GM21717 (cell line): Measurements from ENCODE around the gene CREB5.
"Not testable (repeated sequence)": the region's sequence is repeated elsewhere in the genome, so short reads cannot be mapped to it uniquely, and the experiment has no call there.

Experiments used
- ATAC-seq: cut with Tn5 transposase; IDR thresholded peaks from one replicate; pipeline ENCODE4 v1.9.1; 2021; ENCODE audit warnings: mild to moderate bottlenecking, moderate library complexity; ENCODE audit not compliant: unreplicated experiment

Gene CREB5

DNA sequence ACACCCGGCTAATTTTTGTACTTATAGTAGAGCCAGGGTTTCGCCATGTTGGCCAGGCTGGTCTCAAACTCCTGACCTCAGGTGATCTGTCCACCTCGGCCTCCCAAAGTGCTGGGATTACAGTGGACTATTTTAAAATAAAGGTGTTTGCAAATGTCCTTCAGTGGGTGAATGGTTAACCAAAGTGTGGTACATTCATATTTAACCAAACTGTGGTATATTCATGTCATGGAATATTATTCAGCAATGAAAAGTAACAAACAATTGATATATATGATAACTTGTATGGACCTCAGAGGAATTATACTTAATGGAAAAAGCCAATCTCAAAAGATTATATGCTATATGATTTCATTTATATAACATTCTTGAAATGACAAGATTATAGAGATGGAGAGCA is 190.0 kb downstream of the CREB5 start:
- ATAC-seq: no peak

DNA sequence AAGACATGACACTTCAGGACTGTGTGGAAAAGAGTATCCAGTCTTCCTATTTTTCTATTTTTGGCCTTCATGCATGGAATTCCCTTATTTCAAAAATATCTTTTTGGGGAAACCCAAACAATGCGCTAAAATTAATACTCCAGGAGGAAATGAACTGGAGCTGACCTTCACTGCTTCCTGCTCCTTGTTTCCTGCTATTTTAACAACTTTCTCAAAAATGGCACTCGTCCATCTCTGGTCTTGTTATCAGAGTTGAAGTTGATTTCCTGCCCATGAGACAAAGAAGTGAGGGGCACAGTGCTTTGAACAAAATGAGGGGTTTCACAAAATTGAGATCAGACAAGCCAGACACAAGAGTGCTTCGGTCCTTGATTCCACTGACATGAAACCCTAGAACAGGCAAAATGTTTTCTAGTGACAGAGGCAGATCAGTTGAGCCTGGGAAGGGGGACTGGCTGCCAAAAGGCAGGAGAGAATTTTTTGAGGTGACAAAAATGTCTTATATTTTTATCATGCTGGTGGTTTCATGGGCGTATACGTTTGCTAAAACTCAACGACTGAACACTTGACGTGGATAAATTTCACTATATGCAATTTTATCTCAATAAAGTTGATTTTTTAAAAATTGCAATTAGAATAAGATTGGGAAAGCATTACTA is 193.2 kb downstream of the CREB5 start:
- ATAC-seq: no peak

DNA sequence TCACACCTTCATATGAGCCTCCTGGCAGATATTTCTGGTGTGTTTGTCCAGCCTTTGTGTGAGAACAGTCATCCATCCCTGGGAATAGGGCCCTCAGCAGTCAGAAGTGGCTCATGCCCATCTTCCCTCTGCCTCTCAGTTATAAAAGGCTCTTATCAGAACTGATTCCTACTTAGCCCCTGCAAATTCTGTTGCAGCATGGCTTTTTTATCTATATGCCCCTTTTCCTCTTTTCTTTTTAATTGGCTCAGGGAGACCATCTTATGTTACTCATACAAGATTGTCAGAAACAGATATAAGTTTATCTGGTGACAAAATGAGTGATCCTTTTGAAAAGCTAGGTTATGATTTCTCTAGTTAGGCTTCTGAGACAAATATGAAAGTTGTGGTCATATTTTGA is 194.1 kb downstream of the CREB5 start:
- no peak for ATAC-seq

DNA sequence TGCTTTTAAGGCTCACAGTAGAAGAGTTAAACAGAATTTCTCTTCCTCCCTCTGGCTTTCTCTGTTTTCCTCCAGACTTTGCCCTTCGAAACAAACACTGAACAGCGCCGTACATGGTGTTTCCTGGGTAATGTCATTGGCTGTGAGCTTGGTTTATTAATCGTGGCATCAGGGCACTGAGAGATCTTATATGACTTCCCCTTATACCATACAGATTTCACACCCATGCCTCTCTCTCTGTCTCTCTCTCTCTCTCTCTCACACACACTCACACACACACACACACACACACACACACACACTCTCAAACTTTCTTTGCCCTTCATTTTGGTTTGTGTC is 195.5 kb downstream of the CREB5 start:
- no peak for ATAC-seq

DNA sequence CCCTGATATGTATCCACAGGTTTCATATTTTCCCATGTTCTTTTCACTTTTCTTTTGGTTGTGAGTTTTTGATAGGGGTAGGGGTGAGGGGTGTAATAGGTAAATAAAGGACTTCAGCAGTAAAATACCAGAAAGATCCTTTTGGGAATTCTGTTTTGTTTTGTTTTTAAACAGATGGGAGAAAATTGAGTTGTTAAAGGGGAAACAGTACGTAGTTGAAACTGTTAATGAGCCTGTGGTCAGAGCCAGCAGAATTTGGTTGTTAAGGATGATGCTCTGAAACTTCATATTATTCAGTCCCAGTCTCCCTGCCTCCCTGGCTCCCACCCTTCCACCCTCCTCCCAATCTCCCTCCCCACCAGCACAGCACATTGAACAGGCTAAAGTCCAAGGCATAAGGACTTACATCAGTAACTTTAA is 195.9 kb downstream of the CREB5 start:
- ATAC-seq: no peak

DNA sequence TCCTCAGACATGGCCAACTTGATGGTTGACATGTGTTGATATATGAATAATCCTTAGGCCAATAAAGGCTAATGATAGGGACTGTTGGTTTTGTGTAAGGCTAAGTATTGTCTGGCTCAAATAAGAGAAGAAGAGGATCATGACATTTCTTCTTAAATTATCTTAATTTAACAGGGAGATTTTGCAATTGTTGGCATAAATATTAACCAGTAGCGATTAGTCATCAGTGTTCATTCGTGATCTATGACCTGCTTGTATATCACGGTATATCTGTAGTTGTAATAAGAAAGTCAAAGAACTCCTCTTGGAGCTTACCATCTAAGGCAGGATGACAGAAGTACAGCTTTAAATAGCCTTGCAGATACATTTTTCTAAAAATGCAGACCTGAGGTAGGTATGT is 196.4 kb downstream of the CREB5 start:
- no peak for ATAC-seq

DNA sequence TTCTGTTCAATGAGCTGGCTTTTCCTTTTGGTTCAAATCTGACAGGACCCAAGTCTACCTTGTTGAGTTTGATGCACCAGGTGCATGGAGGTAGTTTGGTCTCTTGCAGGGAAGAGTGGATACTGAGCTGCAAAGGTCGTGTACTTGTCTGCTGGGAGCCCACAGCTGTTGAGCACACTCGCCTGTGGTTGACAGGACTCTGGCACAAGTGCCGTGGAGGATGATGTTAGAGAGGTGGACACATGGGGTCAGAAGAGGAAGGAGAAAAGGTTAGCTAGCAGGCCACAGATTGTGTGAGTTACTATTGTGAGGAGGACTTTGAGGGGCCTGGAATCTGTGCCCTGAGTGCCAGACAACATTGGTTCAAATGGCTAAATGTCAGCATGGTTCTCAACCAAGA is 197.3 kb downstream of the CREB5 start:
- ATAC-seq: no peak

DNA sequence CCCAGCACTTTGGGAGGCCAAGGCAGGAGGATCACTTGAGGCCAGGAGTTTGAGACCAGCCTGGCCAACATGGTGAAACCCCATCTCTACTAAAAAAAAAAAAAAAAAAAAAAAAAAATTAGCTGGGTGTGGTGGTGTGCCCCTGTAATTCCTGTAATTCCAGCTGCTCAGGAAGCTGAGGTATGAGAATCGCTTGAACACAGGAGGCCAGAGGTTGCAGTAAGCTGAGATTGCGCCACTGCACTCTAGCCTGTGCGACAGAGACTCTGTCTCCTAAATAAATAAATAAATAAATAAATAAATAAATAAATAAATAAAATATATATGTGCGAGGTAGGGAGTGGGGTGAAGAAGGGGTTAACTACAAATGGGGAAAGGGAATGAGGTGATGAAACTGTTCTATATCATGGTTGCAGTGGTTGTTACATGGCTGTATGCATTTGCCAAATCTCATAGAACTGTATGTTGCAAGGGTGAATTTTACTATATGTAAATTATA is 199.1 kb downstream of the CREB5 start:
- not testable (repeated sequence) for ATAC-seq

DNA sequence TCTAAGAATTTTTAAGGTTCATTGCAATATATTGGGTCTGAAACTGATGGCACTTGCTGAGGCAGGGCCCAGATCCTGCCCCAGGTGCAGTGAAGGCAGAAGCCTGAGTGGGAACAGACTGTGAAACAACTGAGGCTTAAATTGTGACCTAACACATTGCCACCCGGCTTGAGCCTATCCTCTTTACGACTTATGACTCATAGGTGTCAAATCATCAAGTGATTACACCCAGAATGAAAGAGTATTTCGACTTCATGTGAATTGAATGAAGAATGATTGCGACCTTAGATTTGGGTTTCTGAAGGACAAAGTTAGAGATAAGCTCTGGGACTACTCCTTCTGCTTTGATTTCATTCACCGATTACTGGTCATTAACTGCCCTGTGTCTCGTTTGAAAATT is 200.9 kb downstream of the CREB5 start:
- ATAC-seq: no peak

DNA sequence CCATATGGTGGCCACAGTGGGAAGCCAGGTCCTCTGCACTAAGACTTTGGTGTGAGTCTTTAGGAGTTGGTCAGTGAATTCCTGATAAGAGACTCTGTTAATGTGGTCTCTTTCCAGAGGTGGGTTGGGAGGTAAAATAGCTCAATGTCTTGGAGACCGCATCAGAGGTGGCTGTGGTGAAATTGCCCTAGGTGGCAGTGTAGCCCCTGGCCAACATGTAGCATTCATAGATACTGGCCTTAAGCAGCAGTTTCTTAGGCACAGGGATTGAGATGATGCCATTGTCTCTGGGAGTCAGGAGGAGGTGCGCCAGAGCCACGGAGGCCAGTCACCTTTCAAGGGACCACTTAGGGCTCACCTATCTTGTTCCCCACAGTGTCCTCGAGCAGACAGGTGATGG is 202.8 kb downstream of the CREB5 start:
- no peak for ATAC-seq

DNA sequence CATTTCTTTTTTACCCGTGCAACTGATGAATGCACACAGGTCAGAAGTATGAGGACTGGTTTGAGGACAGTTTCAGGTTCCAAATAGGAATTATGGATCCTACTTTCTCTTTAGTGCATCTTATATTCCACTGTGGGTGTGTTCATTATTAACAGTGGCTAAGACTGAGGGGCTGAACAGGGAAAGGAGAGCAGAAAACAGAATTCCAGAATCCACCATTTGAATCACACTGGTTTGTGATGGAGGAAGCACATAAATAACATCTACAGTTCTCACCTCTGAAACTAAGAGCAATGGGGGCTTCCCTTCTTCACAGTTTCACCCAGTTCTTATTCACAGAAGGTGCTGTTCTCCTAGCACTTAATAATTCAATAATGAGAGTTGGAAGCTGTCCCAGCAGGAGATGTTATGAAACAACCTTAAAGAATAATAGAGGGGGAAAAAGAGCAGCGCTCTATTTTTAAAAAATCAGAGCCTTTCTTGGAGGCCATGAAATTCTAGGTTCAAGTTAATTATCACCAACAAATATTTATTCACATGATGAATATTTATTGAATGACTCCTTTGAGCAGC is 205.1 kb downstream of the CREB5 start:
- ATAC-seq: no peak

DNA sequence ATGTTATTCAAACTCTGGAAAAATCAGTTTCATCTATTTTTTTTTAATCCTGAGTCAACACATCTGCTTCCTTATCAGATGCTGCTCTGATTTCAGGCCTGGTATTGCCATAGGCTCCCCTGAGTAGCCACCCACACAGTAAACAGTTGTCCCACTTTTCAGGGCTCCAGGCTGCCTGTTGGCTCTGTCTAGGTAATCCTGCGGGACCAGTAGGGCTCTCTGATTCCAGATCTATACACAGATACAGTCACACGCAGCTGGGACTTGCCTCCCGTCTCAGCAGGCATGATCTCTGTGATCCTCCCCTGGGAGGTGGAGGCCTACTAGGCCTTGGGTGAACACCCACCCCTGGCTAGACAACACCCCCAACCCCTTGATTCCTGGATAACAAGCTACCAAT is 206.1 kb downstream of the CREB5 start:
- ATAC-seq: no peak

DNA sequence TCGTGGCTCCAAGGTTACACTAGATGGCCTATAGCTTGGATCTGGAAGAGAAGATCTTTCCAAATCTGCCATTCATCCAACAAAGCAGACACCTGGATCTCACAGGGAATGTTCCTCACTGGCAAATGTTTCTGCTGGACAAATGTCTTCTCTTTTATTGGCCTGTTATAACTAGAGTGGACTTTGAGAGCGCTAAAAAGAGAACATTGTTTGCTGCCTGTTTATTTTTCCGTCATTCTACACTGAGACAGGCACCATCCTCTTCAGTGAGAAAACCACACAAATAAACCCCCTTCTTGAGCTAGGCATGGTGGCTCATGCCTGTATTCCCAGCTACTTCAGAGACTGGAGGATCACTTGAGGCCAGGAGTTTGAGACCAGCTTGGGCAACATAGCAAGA is 206.9 kb downstream of the CREB5 start:
- ATAC-seq: no peak

DNA sequence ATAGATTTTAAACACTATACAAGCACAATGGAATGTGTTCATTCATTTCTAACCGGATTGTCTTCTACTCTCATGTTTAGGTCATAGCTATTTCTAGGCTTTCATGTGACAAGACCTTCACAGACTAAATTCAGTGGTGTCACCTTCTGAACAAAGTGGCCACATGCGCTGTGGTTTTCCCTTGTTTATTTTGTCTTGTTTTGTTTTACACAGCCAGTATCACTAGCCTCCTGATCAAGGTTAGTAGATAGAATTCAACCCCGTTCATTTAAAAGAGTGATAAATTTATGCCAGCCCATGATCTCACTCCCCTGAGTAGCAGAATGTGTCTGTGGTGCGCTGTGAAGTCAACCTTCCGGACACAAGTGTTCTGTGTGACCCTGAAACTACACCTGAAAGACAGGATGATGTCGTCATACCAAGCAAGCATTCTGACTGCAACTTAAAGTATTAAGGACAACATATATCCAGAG is 209.1 kb downstream of the CREB5 start:
- no peak for ATAC-seq

DNA sequence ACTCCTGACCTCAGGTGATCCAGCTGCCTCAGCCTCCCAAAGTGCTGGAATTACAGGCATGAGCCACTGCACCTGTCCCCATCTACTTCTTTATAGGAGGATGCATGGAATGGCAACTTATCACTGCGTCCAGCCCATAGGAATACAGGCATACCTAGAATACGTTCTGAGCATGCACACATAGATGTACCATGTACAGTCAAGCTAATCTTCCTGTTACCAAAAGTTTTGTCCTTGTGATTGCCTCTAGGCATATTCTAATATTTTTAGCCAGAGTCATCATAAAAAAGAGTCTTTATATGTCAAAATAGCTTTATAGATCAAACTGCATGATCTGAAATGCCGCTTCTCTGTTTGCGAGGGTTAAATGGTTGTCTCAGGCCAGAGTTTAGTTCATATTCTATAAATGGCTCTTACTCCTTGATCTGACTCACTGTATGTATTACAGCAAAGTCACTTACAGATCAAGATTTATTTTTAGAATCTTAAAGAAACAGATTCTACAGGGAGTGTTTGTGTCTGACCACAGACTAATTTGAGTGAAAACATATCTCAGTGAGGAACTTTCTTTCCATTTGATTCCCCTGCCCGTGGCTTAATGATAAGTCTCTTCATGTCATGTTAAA is 210.9 kb downstream of the CREB5 start:
- ATAC-seq: no peak

DNA sequence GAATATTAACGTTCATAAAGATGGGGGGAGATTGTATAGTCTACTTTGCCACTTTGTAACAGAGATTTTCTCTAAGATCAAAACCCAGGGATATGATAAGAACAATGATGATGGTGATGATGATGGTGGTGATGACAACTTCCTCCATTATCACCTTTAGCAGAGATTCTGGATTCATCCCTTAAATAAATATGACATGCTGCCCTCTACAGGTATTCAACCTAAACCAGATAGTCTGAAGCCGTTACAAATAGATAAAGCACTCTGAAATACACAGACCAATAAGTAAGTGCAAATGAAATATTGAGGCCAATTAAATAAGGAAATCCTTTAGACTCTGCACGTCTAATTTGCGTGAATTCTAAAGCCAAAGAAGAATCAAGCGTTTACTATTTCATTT is 211.5 kb downstream of the CREB5 start:
- ATAC-seq: no peak

DNA sequence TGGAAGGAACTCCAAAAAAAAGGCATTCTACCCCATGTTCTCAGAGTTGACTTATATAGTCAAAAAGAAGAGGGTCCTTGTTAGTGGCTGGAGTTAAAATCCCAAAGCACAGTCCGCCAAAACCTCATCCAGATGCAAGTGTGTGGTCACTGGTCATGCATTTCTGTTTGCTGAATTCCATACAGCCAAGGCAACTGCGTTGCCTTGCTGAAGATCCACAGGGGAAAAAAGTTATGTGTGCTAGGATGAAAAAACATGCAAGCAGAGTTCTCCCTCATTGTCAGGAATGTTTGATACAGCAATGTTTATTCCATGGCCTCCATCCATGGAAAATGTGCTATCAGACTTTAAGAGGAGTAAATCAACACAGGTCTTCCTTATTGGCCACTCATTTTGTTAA is 213.1 kb downstream of the CREB5 start:
- no peak for ATAC-seq

DNA sequence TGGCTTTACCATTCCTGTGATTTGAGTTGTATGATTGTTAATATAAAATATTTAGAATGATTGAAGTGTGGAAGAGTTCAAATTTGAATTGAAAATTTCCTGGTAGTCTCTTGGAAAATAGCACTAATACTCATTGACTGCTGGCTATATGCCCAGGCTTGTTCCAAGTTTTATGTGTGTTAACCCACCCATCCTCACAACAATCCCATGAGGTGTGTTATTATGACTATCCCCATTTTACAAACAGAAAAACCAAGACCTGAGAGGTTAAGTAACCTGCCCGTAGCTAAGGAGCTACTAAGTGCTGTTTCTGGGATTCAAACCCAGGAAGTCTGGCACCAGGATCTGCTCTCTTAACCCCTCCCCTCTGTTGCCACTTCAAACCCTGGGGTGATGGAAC is 213.9 kb downstream of the CREB5 start:
- no peak for ATAC-seq

DNA sequence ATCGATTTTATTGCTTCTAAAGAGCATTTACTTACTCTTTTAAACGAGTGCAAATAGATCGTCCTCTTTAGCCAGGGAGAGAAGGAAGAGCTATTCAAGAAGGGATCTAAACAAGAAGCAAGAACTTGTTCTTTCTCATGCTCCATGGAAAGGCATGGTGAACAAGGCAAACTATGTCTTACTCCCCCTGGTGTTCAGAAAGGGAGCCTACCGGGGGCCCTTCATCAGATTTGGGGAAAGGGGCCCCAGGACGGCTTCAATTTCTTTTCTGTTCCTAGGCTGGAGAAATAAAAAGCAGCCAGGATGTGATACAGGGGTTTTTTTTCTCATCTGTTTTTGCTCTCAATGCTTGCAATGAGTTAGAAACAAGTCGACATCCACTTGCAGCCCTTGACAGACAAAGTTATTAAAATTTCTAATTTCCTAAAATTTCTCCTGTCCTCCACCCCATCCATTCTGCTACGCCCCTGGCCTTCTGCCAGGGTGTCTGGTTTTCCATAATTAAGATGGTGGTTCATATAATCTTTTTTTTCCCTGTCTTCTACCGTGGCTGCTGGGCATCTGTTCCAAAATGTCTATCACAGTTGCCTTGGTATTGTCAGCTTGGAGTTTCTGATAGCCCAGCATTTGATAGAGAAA is 214.4 kb downstream of the CREB5 start:
- ATAC-seq: peak; percentile 56

DNA sequence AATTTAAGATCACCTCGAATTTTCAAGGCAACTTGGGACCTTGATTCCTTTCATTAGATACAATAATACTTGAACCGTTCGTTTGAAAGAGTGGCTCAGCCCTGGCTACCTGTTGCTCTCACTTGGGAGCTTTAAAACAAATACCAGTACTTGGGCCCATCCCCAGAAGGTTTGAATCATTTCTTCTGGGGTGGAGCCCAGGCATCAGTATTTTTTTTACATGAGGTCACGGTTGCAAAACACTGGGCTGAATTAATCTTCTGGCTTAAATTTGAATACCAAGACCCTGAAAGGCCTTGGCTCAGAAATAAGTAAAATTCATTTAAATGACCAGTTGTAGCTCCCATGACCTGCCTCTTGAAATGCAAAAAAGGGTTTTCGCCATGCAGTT is 214.9 kb downstream of the CREB5 start:
- ATAC-seq: no peak

DNA sequence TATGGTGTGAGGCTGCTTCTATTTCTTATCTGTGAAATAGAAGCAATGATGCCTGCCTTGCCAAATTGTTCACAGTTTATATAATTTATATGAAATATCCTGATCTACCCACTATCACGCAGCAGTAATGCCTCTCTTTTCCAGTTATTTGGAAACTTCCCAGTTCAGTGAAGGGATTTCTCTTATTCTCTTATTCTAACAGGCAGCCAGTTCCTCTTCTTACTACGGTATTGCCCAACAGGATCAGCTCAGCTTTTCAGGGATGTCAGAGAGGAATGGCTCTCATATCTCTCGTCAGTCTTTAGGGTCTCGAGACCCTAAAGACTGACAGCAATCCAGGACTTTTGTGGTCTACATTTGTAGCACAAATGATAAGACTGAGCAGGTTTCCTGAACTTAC is 215.6 kb downstream of the CREB5 start:
- no peak for ATAC-seq

DNA sequence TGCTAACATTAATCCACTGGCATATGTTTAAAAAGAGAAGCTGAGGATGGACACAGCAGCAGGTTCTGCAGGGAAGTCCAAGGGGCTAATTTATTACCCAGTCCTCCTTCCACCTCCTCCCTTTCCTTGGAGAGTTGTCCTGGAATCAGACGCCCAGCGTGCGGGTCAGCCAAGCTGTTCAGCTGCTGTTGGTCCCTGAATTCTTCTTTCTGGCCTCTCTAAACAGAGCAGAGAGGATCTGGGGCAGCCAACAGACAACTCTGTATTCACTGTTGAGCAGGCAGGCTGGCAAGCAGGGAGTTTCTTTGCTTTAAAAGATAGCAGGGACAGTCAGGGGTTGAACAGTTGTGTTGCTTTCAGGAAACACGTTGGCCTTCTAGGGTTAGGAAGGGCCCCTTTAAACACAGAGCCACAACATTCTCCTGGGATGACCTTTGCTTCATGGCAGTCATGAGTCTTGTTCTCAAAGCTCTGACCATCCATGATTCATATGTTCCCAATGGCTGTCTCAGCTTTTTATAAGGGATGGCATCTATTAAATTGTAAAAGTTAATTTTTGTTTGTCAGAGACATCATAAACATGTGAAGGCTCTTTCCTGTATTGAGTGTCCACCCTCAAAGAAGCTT is 217.0 kb downstream of the CREB5 start:
- no peak for ATAC-seq
